Measurements from ENCODE around the gene FADS3. TPM values are rescaled to one million over a fixed set of nuclear protein-coding genes. Genes with fewer than 3 reads are reported as not detected.
A peak's percentile ranks its signal among the peaks of the same experiment; 100 is the strongest.

The FADS3 gene
- total and polyA plus RNA-seq, 9 of the 15 experiments (the other 6 are each of a cell fraction or from before 2014, with no cell fraction given) = 0.97 to 148 (median 92.7) TPM

- TF ChIP-seq IRF9 (tag; IDR thresholded peaks at IDR 0.05) (peak; percentile 58; the same call in 1 of the 2 replicates), ZNF324 (CRISPR knock-in tag; IDR thresholded peaks at IDR 0.05) (no peak), ZNF253 (CRISPR knock-in tag; conservative IDR thresholded peaks at IDR 0.05) (no peak), DPF2 (IDR thresholded peaks at IDR 0.05) (peak; percentile 84; the same call in 1 of the 2 replicates), RBM34 (IDR thresholded peaks at IDR 0.05; ENCODE audit: borderline replicate concordance, insufficient read depth, low read length) (no peak), GATAD2A (IDR thresholded peaks at IDR 0.05) (no peak), TEAD4 (IDR thresholded peaks at IDR 0.05; ENCODE audit: low read length) (peak; percentile 76), TEAD4 (CRISPR knock-in tag; IDR thresholded peaks at IDR 0.05; ENCODE audit: borderline replicate concordance) (no peak), MITF (IDR thresholded peaks at IDR 0.05) (no peak), FOXK1 (CRISPR knock-in tag; IDR thresholded peaks at IDR 0.05; ENCODE audit: borderline replicate concordance) (no peak), TAF1 (IDR thresholded peaks at IDR 0.05; ENCODE audit: control insufficient read depth, extremely low read depth, insufficient read depth, low read length, severe bottlenecking) (peak; percentile 75), THAP7 (CRISPR knock-in tag; IDR thresholded peaks at IDR 0.05) (no peak), CEBPG (CRISPR knock-in tag; IDR thresholded peaks at IDR 0.05) (peak; percentile 6; the same call in 1 of the 2 replicates), CEBPG (tag; conservative IDR thresholded peaks at IDR 0.05 in 1 of 2, IDR thresholded peaks at IDR 0.05 in 1 of 2) (no peak), HCFC1 (IDR thresholded peaks at IDR 0.05; ENCODE audit: low read depth, low read length) (no peak), E2F4 (CRISPR knock-in tag; IDR thresholded peaks at IDR 0.05; ENCODE audit: low read depth) (no peak), ZNF778 (CRISPR knock-in tag; IDR thresholded peaks at IDR 0.05) (no peak), ZNF239 (CRISPR knock-in tag; IDR thresholded peaks at IDR 0.05) (peak; percentile 37), ZBTB2 (IDR thresholded peaks at IDR 0.05) (peak; percentile 57; the same call in 1 of the 2 replicates), PPARD (CRISPR knock-in tag; IDR thresholded peaks at IDR 0.05) (no peak), DMBX1 (CRISPR knock-in tag; IDR thresholded peaks at IDR 0.05; ENCODE audit: borderline replicate concordance) (peak; percentile 85), TCFL5 (CRISPR knock-in tag; conservative IDR thresholded peaks at IDR 0.05) (no peak; the same call in 1 of the 2 replicates), ZNF224 (CRISPR knock-in tag; IDR thresholded peaks at IDR 0.05) (no peak), ZNF3 (CRISPR knock-in tag; IDR thresholded peaks at IDR 0.05) (no peak)
Observed at GRCh38 chr11:61834278-61835048, 56.9 kb downstream of the FADS3 start (continued).

Data from K562 (cell line).